ENCODE measurements around the gene HMG20B. TPM values are rescaled to one million over a fixed set of nuclear protein-coding genes. Genes with fewer than 3 reads are reported as not detected.

HMG20B gene
- polyA plus RNA-seq, 1 donor from 2014 or later = 22.6 TPM

GRCh38 chr19:3606174-3606689 lies 33.5 kb downstream of the HMG20B start:
- Histone ChIP-seq H3K9ac (ENCODE audit: low read length) (no peak overlapping the region), H3K9me2 (ENCODE audit: insufficient read depth, low read length) (no peaks in the 10 kb centered on the region), H3K27ac (ENCODE audit: low read length) (no peak overlapping the region), H3K9me3 (ENCODE audit: low read length) (no peaks in the 10 kb centered on the region), H3F3A (ENCODE audit: insufficient read depth, low read length, poor library complexity, severe bottlenecking) (no peaks in the 10 kb centered on the region), H3K79me2 (replicated peaks; ENCODE audit: insufficient read depth, low read length) (no peaks in the 10 kb centered on the region), H3K36me3 (ENCODE audit: insufficient read depth, low read length) (no peaks in the 10 kb centered on the region), H3K4me2 (ENCODE audit: low read length) (no peak overlapping the region), H3K4me3 (ENCODE audit: low read length) (no peak overlapping the region), H4K20me1 (ENCODE audit: insufficient read depth) (no peaks in the 10 kb centered on the region), H3K27me3 (ENCODE audit: insufficient read depth, low read depth, low read length) (peaks cover 32% of the 10 kb centered on the region), H2AFZ (ENCODE audit: low read depth, low read length) (no peak overlapping the region)
- TF ChIP-seq CTCF (IDR thresholded peaks at IDR 0.05; ENCODE audit: poor library complexity, severe bottlenecking) (no peak), RAD21 (conservative IDR thresholded peaks at IDR 0.05) (no peak)

GRCh38 chr19:3606690-3607289 lies 34.0 kb downstream of the HMG20B start, which contains the start of gene TBXA2R:
Gene TBXA2R (minus strand): TSS chr19:3606875. CDS start chr19:3600634, 6,241 bp downstream.
- no peak for TF ChIP-seq TAF1 (IDR thresholded peaks at IDR 0.05; ENCODE audit: low read depth)
- no peak for TF ChIP-seq MXI1 (conservative IDR thresholded peaks at IDR 0.05; ENCODE audit: poor library complexity, severe bottlenecking)
- no peak for TF ChIP-seq SMC3 (conservative IDR thresholded peaks at IDR 0.05; ENCODE audit: poor library complexity)
- TF ChIP-seq REST (IDR thresholded peaks at IDR 0.05; ENCODE audit: borderline replicate concordance) = no peak
- no peak for TF ChIP-seq EZH2 (IDR thresholded peaks at IDR 0.05; ENCODE audit: borderline replicate concordance, insufficient read depth, low read length, poor library complexity, severe bottlenecking)
- TF ChIP-seq RAD21 (conservative IDR thresholded peaks at IDR 0.05) = no peak
- TF ChIP-seq EP300 (conservative IDR thresholded peaks at IDR 0.05; ENCODE audit: poor library complexity, severe bottlenecking) = no peak
- no peak for TF ChIP-seq POLR2AphosphoS5 (IDR thresholded peaks at IDR 0.05)
- TF ChIP-seq CTCF (IDR thresholded peaks at IDR 0.05; ENCODE audit: poor library complexity, severe bottlenecking) = no peak
- Histone ChIP-seq H3K9ac (ENCODE audit: low read length) (no peak within 1 kb of the TSS), H3K79me2 (replicated peaks; ENCODE audit: insufficient read depth, low read length) (no peaks in the 10 kb centered on the region), H2AFZ (ENCODE audit: low read depth, low read length) (no peak within 1 kb of the TSS), H3K9me2 (ENCODE audit: insufficient read depth, low read length) (no peaks in the 10 kb centered on the region), H3K4me2 (ENCODE audit: low read length) (no peak within 1 kb of the TSS), H3K9me3 (ENCODE audit: low read length) (no peaks in the 10 kb centered on the region), H3K4me3 (ENCODE audit: low read length) (no peak within 1 kb of the TSS), H3K27ac (ENCODE audit: low read length) (no peak within 1 kb of the TSS), H3K36me3 (ENCODE audit: insufficient read depth, low read length) (no peaks in the 10 kb centered on the region), H3K27me3 (ENCODE audit: insufficient read depth, low read depth, low read length) (peaks cover 32% of the 10 kb centered on the region), H3F3A (ENCODE audit: insufficient read depth, low read length, poor library complexity, severe bottlenecking) (no peaks in the 10 kb centered on the region), H4K20me1 (ENCODE audit: insufficient read depth) (no peaks in the 10 kb centered on the region)
